ENCODE measurements around the gene RAB5B.
"Not testable (repeated sequence)": the region's sequence is repeated elsewhere in the genome, so short reads cannot be mapped to it uniquely, and the experiment has no call there.

The RAB5B gene

GRCh38 chr12:55982319-55982936 lies 8.6 kb downstream of the RAB5B start:
- no peak for DNase-seq (ENCODE audit: low read depth in 1 of 2, low spot score in 1 of 2)

- no peak for DNase-seq (ENCODE audit: low read depth in 1 of 2, low spot score in 1 of 2)
Observed at GRCh38 chr12:55983232-55983842, 9.5 kb downstream of the RAB5B start.

- no peak for DNase-seq (ENCODE audit: low read depth in 1 of 2, low spot score in 1 of 2)
Observed at GRCh38 chr12:55984861-55985260, 11.0 kb downstream of the RAB5B start.

GRCh38 chr12:55985341-55985740 lies 11.5 kb downstream of the RAB5B start:
- no peak for DNase-seq (ENCODE audit: low read depth in 1 of 2, low spot score in 1 of 2)

GRCh38 chr12:55985976-55986375 lies 12.1 kb downstream of the RAB5B start:
- not testable (repeated sequence) for DNase-seq (ENCODE audit: low read depth in 1 of 2, low spot score in 1 of 2)

- DNase-seq (ENCODE audit: low read depth in 1 of 2, low spot score in 1 of 2): no peak
Observed at GRCh38 chr12:55991110-55991509, 17.2 kb downstream of the RAB5B start.

GRCh38 chr12:55993230-55993853 lies 19.5 kb downstream of the RAB5B start:
- DNase-seq (ENCODE audit: low read depth in 1 of 2, low spot score in 1 of 2): no peak

- no peak for DNase-seq (ENCODE audit: low read depth in 1 of 2, low spot score in 1 of 2)
Observed at GRCh38 chr12:55995366-55995765, 21.5 kb downstream of the RAB5B start.

GRCh38 chr12:55996201-55996714 lies 22.4 kb downstream of the RAB5B start:
- DNase-seq (ENCODE audit: low read depth in 1 of 2, low spot score in 1 of 2): peak in 1 of 2 donors; percentile 39

- no peak for DNase-seq (ENCODE audit: low read depth in 1 of 2, low spot score in 1 of 2)
Observed at GRCh38 chr12:55996715-55997534, 23.0 kb downstream of the RAB5B start, which contains the start of gene SUOX. Gene SUOX (plus strand): TSS chr12:55997276. CDS start chr12:56002222, 4,946 bp downstream.

GRCh38 chr12:55997535-55997859 lies 23.6 kb downstream of the RAB5B start:
- no peak for DNase-seq (ENCODE audit: low read depth in 1 of 2, low spot score in 1 of 2)

- not testable (repeated sequence) for DNase-seq (ENCODE audit: low read depth in 1 of 2, low spot score in 1 of 2)
Observed at GRCh38 chr12:55999522-55999921, 25.6 kb downstream of the RAB5B start.

- DNase-seq (ENCODE audit: low read depth in 1 of 2, low spot score in 1 of 2): not testable (repeated sequence)
Observed at GRCh38 chr12:55999999-56000540, 26.2 kb downstream of the RAB5B start.

- DNase-seq (ENCODE audit: low read depth in 1 of 2, low spot score in 1 of 2): no peak
Observed at GRCh38 chr12:56001487-56002100, 27.7 kb downstream of the RAB5B start.

GRCh38 chr12:56003376-56003775 lies 29.5 kb downstream of the RAB5B start:
- not testable (repeated sequence) for DNase-seq (ENCODE audit: low read depth in 1 of 2, low spot score in 1 of 2)

GRCh38 chr12:56004211-56004610 lies 30.3 kb downstream of the RAB5B start:
- no peak for DNase-seq (ENCODE audit: low read depth in 1 of 2, low spot score in 1 of 2)

- peak; percentile 52 to 59 for DNase-seq (ENCODE audit: low read depth in 1 of 2, low spot score in 1 of 2)
Observed at GRCh38 chr12:56007564-56008559, 34.0 kb downstream of the RAB5B start.

- DNase-seq (ENCODE audit: low read depth in 1 of 2, low spot score in 1 of 2): no peak
Observed at GRCh38 chr12:56010111-56010570, 36.3 kb downstream of the RAB5B start.

- DNase-seq (ENCODE audit: low read depth in 1 of 2, low spot score in 1 of 2): no peak
Observed at GRCh38 chr12:56011509-56012090, 37.7 kb downstream of the RAB5B start.
